GM12872 (cell line): ENCODE results near the gene DNAH10.

Experiments
- CTCF ChIP-seq: IDR thresholded peaks from 3 replicates; pipeline ENCODE4 v1.5.1; 2011; ENCODE audit warnings: low read depth, mild to moderate bottlenecking, low read length, moderate library complexity; ENCODE audit not compliant: insufficient read depth

The DNAH10 gene

GRCh38 chr12:123966596-123966995, 204.5 kb downstream of the DNAH10 start:
- TF ChIP-seq CTCF, result no peak

GRCh38 chr12:123967121-123967586, 205.1 kb downstream of the DNAH10 start:
- TF ChIP-seq CTCF, result no peak

- no peak for TF ChIP-seq CTCF
Measured at GRCh38 chr12:123971449-123971769, 209.3 kb downstream of the DNAH10 start.

- no peak for TF ChIP-seq CTCF
Measured at GRCh38 chr12:123971770-123972456, 209.8 kb downstream of the DNAH10 start.

GRCh38 chr12:123972457-123973401, 210.6 kb downstream of the DNAH10 start, which contains the start of the genes CCDC92 and ZNF664:
Gene CCDC92, minus strand, starts transcription at chr12:123972831. Its CDS starts 28,526 bp downstream, at chr12:123944305.
Gene ZNF664, plus strand, starts transcription at chr12:123973215. Its CDS starts 38,930 bp downstream, at chr12:124012145.
- peak; percentile 8; the same call in 1 of the 3 replicates for TF ChIP-seq CTCF

- no peak for TF ChIP-seq CTCF
Measured at GRCh38 chr12:123973552-123974341, 211.6 kb downstream of the DNAH10 start.
